T-helper 17 cell (primary cell): Measurements from ENCODE around the gene MTMR1. TPM values are rescaled to one million over a fixed set of nuclear protein-coding genes. Genes with fewer than 3 reads are reported as not detected.

Experiments used
- ATAC-seq: fragments of 150-1000 bp; cut with Tn5 transposase; 2 replicates; pipeline ENCODE4 v1.10.0; 2021; ENCODE audit warnings: mild to moderate bottlenecking, moderate library complexity
- DNase-seq, 3 donors: peaks; one replicate each; pipeline versions ENCODE4 v3.0.0 to v3.0.0-alpha.2; 2020 to 2021
- H3K9me3 ChIP-seq: one replicate; pipeline ENCODE4 v1.7.0; 2013; ENCODE audit warnings: low read length, mild to moderate bottlenecking; ENCODE audit not compliant: control insufficient read depth, poor library complexity, severe bottlenecking
- H3K27ac Mint-ChIP-seq: one replicate; pipeline ENCODE4 v1.8.0; 2022; ENCODE audit warnings: mild to moderate bottlenecking, moderate library complexity, mixed read lengths
- H3K27me3 Mint-ChIP-seq: one replicate; pipeline ENCODE4 v1.8.0; 2022; ENCODE audit warnings: mixed read lengths
- H3K36me3 Mint-ChIP-seq: one replicate; pipeline ENCODE4 v1.8.0; 2022; ENCODE audit warnings: low read depth, mixed read lengths
- H3K4me1 Mint-ChIP-seq: one replicate; pipeline ENCODE4 v1.8.0; 2022; ENCODE audit warnings: mild to moderate bottlenecking, mixed read lengths
- H3K4me3 Mint-ChIP-seq: one replicate; pipeline ENCODE4 v1.8.0; 2022; ENCODE audit warnings: mild to moderate bottlenecking, moderate library complexity, mixed read lengths
- total RNA-seq, 4 donors: library from RNA in 2 of 4; stranded (reverse) in 2 of 4; gene quantifications; one replicate each; pipeline ENCODE4 v1.2.3 and lab custom pipeline; 2022 to 2026

MTMR1 gene
- total RNA-seq (10 to 100 TPM; 40.3 to 45.6 TPM), total RNA-seq (lab: John Stamatoyannopoulos, UW) (60.7 to 84.7 reads per million in 2 donors)

GRCh38 chrX:150692831-150693724, at the start of gene MTMR1:
TSS of gene MTMR1 (plus strand) at chrX:150693396. CDS start at chrX:150693531, 135 bp downstream.
- peak; percentile 28 to 65 (median 61) for DNase-seq
- H3K9me3 ChIP-seq: no peaks in the 10 kb centered on the region
- ATAC-seq: peak; percentile 78
- Mint-ChIP-seq H3K4me1 (peaks cover 51% of the 10 kb centered on the region), H3K4me3 (peak within 1 kb of the TSS; percentile 90), H3K27me3 (no peaks in the 10 kb centered on the region), H3K27ac (peak within 1 kb of the TSS; percentile 87), H3K36me3 (peaks cover 2% of the 10 kb centered on the region)

- peak overlapping the region; percentile 34 for H3K27ac Mint-ChIP-seq
- H3K9me3 ChIP-seq: no peaks in the 10 kb centered on the region
- peaks cover 3% of the 10 kb centered on the region for H3K4me1 Mint-ChIP-seq
- no peak for ATAC-seq
- no peak for DNase-seq
- H3K27me3 Mint-ChIP-seq: no peaks in the 10 kb centered on the region
- no peaks in the 10 kb centered on the region for H3K36me3 Mint-ChIP-seq
- H3K4me3 Mint-ChIP-seq: no peak overlapping the region
These were observed 49.2 kb upstream of the MTMR1 start for GRCh38 chrX:150643958-150644357.

GRCh38 chrX:150644422-150644821, 48.8 kb upstream of the MTMR1 start:
- no peak for DNase-seq
- no peak for ATAC-seq
- Mint-ChIP-seq H3K27ac (no peak overlapping the region), H3K4me1 (peaks cover 5% of the 10 kb centered on the region), H3K27me3 (no peaks in the 10 kb centered on the region), H3K4me3 (no peak overlapping the region), H3K36me3 (no peaks in the 10 kb centered on the region)
- H3K9me3 ChIP-seq: no peaks in the 10 kb centered on the region

GRCh38 chrX:150647331-150647730, 45.9 kb upstream of the MTMR1 start:
- no peaks in the 10 kb centered on the region for H3K9me3 ChIP-seq
- Mint-ChIP-seq H3K36me3 (peaks cover 5% of the 10 kb centered on the region), H3K4me3 (no peak overlapping the region), H3K27me3 (no peaks in the 10 kb centered on the region), H3K4me1 (peaks cover 9% of the 10 kb centered on the region), H3K27ac (peak overlapping the region; percentile 54)
- DNase-seq (no peak), ATAC-seq (no peak)

- H3K36me3 Mint-ChIP-seq: peaks cover 7% of the 10 kb centered on the region
These were observed 44.8 kb upstream of the MTMR1 start for GRCh38 chrX:150648296-150648940.

GRCh38 chrX:150649096-150649870, 43.9 kb upstream of the MTMR1 start:
- Mint-ChIP-seq H3K27ac (peak overlapping the region; percentile 21), H3K4me3 (no peak overlapping the region), H3K27me3 (no peaks in the 10 kb centered on the region), H3K4me1 (peaks cover 9% of the 10 kb centered on the region), H3K36me3 (peaks cover 7% of the 10 kb centered on the region)
- DNase-seq: no peak
- no peaks in the 10 kb centered on the region for H3K9me3 ChIP-seq
- no peak for ATAC-seq

More at GRCh38 chrX:150648296-150648940, 44.8 kb upstream of the MTMR1 start:
- Mint-ChIP-seq H3K4me3 (no peak overlapping the region), H3K27me3 (no peaks in the 10 kb centered on the region), H3K4me1 (peaks cover 9% of the 10 kb centered on the region), H3K27ac (peak overlapping the region; percentile 54)
- no peak for DNase-seq
- H3K9me3 ChIP-seq: no peaks in the 10 kb centered on the region
- ATAC-seq: no peak

- Mint-ChIP-seq H3K27ac (peak overlapping the region; percentile 65), H3K4me1 (peaks cover 6% of the 10 kb centered on the region), H3K36me3 (peaks cover 7% of the 10 kb centered on the region), H3K4me3 (no peak overlapping the region), H3K27me3 (no peaks in the 10 kb centered on the region)
- no peak for ATAC-seq
- DNase-seq: no peak
- no peaks in the 10 kb centered on the region for H3K9me3 ChIP-seq
These were observed 41.3 kb upstream of the MTMR1 start for GRCh38 chrX:150651906-150652305.

- Mint-ChIP-seq H3K4me3 (no peak overlapping the region), H3K27me3 (no peaks in the 10 kb centered on the region), H3K27ac (no peak overlapping the region), H3K36me3 (peaks cover 7% of the 10 kb centered on the region), H3K4me1 (peaks cover 1% of the 10 kb centered on the region)
- no peak for DNase-seq
- no peaks in the 10 kb centered on the region for H3K9me3 ChIP-seq
- no peak for ATAC-seq
These were observed 37.4 kb upstream of the MTMR1 start for GRCh38 chrX:150655788-150656187.

GRCh38 chrX:150663073-150663472, 30.1 kb upstream of the MTMR1 start:
- DNase-seq (no peak), ATAC-seq (no peak)
- Mint-ChIP-seq H3K27me3 (no peaks in the 10 kb centered on the region), H3K4me3 (no peak overlapping the region), H3K27ac (peak overlapping the region; percentile 34), H3K4me1 (no peaks in the 10 kb centered on the region), H3K36me3 (peaks cover 4% of the 10 kb centered on the region)
- no peaks in the 10 kb centered on the region for H3K9me3 ChIP-seq

- Mint-ChIP-seq H3K4me3 (no peak overlapping the region), H3K27me3 (no peaks in the 10 kb centered on the region), H3K36me3 (peaks cover 4% of the 10 kb centered on the region), H3K4me1 (no peaks in the 10 kb centered on the region), H3K27ac (no peak overlapping the region)
- ATAC-seq (no peak), DNase-seq (no peak)
- no peaks in the 10 kb centered on the region for H3K9me3 ChIP-seq
These were observed 28.9 kb upstream of the MTMR1 start for GRCh38 chrX:150664290-150664689.

GRCh38 chrX:150676221-150676620, 17.0 kb upstream of the MTMR1 start:
- ATAC-seq: no peak
- no peaks in the 10 kb centered on the region for H3K27me3 Mint-ChIP-seq
- no peaks in the 10 kb centered on the region for H3K9me3 ChIP-seq
- H3K36me3 Mint-ChIP-seq: no peaks in the 10 kb centered on the region
- peaks cover 4% of the 10 kb centered on the region for H3K4me1 Mint-ChIP-seq
- H3K27ac Mint-ChIP-seq: no peak overlapping the region
- DNase-seq: no peak
- H3K4me3 Mint-ChIP-seq: no peak overlapping the region

- ATAC-seq (no peak), DNase-seq (no peak)
- Mint-ChIP-seq H3K36me3 (no peaks in the 10 kb centered on the region), H3K4me1 (peaks cover 8% of the 10 kb centered on the region), H3K4me3 (no peak overlapping the region), H3K27ac (no peak overlapping the region), H3K27me3 (no peaks in the 10 kb centered on the region)
- no peaks in the 10 kb centered on the region for H3K9me3 ChIP-seq
These were observed 12.2 kb upstream of the MTMR1 start for GRCh38 chrX:150680974-150681373.

GRCh38 chrX:150683112-150683511, 10.1 kb upstream of the MTMR1 start:
- no peak overlapping the region for H3K4me3 Mint-ChIP-seq
- DNase-seq (no peak), ATAC-seq (no peak)
- H3K27me3 Mint-ChIP-seq: no peaks in the 10 kb centered on the region
- H3K36me3 Mint-ChIP-seq: no peaks in the 10 kb centered on the region
- peaks cover 8% of the 10 kb centered on the region for H3K4me1 Mint-ChIP-seq
- no peaks in the 10 kb centered on the region for H3K9me3 ChIP-seq
- no peak overlapping the region for H3K27ac Mint-ChIP-seq
